Muscle of arm (tissue), 12 donors: ENCODE measurements around the gene LBP. TPM values are rescaled to one million over a fixed set of nuclear protein-coding genes. Genes with fewer than 3 reads are reported as not detected.
"Not testable (repeated sequence)": the region's sequence is repeated elsewhere in the genome, so short reads cannot be mapped to it uniquely, and the experiment has no call there.

ENCODE experiments used
- DNase-seq: peaks from one replicate; pipeline ENCODE4 v3.0.0-alpha.2; 2013
- polyA plus RNA-seq, 12 donors: library from polyadenylated mRNA; unstranded; fragments of 120-200 nt; gene quantifications; one replicate each; pipeline ENCODE4 v1.2.1, GENCODE V29; 2013; ENCODE audit not compliant: insufficient read length in 12 of 12

LBP gene
- polyA plus RNA-seq, 12 donors, result 0.07 to 0.30 TPM; not detected in 10

DNA sequence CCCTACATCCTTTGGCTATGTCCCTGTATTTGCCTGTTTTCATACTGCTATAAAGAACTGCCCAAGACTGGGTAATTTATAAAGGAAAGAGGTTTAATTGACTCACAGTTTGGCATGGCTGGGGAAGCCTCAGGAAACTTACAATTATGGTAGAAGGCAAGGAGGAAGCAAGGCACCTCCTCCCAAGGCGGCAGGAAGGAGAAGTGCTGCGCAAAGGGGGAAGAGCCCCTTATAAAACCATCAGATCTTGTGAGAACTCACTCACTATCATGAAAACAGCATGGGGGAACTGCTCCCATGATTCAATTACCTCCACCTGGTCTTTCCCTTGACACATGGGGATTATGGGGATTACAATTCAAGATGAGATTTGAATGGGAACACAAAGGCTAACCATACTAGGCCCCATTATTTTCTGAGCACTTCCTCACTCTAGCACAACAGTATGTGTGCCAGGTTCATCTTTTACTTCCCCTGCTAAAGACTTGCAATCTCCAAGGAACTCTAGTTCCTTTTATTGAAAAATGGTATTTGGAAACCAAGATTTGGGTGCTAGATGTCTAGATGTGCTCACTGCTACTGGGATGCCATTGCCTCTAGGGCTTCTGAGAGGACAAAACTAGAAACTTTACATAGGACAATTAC lies 49.6 kb downstream of the LBP start:
- DNase-seq, result not testable (repeated sequence)

DNA sequence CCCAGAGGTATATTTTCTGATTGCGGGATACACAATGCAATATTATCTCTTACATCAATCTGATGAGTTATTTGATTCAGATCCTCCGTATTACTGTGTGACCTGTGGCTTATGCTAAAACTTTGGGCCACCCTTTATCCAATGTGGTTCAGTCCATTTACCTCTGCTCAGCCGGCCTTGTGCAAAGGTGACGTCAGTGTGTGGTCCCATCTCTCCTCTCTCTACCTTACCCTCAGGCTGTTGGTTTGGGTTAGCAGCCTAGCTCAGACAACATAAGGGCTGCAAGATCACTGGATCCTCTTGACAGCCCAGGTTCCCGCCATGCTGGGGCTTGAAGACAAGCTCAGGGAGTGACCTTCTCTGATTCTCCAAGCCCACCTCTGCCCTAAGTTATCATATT lies 55.8 kb downstream of the LBP start:
- DNase-seq, result no peak

DNA sequence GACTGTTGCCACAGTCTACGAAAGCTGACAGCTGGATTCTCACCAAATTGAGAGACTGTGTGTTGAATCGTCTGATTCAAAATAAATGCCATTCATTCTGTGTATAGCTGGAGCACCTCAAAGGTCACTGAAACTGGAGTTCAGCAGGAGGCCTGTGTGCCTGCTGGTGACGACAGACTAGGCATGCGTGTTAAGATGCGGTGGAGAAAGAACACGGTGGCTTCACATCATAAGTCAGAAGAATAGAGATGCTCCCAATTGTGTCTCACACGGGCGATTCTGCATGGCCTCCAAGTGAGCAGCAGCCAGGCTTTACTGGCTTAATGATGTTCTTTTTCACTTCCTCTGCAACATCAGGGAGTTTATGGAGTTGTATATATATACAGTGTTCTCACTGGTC lies 56.5 kb downstream of the LBP start:
- DNase-seq, result no peak

GRCh38 chr20:38404016-38404415 lies 57.7 kb downstream of the LBP start:
- DNase-seq, result no peak

GRCh38 chr20:38405132-38405531 lies 58.9 kb downstream of the LBP start:
- no peak for DNase-seq

- no peak for DNase-seq
These were observed 60.2 kb downstream of the LBP start for GRCh38 chr20:38406476-38406875.

- DNase-seq, result no peak
These were observed 61.0 kb downstream of the LBP start for GRCh38 chr20:38407321-38407720.

GRCh38 chr20:38407822-38408221 lies 61.5 kb downstream of the LBP start:
- not testable (repeated sequence) for DNase-seq

DNA sequence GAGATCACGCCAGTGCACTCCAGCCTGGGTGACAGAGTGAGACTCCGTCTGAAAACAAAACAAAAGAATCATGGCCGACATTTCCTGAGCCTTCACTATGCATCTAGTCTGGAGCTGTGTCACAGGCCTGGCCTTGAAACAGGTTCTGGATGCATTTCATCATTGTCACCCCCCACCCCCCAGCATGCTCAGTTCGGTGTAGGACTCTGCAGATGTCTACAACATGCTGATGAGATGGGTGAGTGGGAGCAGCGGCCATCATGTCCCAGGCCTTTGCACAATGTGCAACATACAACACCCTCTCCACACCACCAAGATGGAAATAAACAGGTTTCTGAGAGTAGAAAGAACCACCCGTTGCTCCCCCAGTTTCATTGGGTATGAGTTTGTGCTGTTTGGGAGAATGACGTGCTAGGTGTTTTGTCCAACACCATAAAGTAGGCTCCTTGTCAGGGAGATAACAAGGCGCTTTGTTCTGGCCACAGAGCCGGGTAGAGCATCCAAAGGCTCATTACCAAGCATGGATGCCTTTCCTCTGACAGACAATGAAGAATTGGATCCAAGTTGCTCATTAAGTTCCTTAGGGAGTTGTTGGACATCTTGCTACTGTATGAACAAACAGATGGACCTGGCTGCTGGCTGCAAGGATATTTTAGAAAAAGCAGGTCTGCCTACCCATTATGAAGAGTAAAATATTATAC lies 66.7 kb downstream of the LBP start:
- no peak for DNase-seq

DNA sequence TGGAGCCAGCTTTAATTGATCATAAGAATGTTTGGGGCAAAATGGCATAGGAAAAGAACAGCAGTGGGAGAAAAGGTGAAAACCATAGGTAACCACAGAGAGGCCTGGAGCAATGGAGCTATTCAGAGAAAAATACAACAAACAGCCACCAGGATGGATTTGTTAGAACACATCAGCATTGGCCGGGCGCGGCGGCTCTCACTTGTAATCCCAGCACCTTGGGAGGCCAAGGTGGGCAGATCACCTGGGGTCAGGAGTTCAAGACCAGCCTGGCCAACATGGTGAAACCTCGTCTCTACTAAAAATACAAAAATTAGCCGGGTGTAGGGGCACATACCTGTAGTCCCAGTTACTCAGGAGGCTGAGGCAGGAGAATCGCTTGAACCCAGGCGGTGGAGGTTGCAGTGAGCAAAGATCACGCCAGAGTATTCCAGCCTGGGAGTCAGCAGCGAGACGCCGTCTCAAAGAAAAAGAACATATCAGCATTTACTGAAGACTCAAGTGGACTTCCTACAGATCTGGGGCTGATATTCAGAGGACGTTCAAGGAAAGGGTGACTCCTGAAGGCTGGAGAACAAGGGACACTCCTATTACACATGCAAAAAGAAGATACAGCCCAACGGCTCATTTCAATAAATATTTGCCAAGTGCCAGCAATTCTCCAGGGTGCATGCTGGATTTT lies 68.6 kb downstream of the LBP start:
- DNase-seq, result no peak

DNA sequence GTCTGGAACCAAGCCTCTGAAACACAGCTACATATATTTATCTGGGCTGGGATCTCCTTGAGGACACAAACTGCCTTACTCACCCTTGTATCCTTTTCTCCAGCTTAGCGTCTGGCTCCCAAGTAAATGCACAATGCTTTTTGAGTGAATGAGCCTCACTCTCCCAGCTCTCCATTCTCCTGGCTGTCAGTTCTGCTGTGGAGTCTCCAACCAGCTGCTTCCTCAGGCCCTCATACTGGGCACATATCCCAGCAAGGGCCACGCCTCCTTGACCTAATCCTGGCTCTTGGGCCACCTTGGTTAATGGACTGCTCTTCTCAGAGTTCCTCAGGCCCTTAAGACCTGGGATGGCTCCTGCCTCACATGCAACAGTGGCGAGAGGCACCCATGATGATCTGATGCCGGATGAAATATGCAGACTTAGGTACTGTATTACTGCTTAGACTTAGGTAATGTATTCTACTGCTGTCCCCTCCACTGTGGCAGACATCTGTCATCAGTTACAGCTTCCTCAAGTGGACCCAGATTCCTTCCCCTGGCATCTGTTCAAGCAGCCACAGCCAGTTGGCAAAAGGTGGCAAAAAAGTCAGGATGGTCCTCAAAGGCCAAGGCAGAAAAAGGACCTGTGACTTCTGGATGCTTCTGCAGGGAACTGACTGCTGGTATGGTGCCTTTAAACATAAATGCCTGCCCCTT lies 72.4 kb downstream of the LBP start:
- peak; percentile 43 for DNase-seq

DNA sequence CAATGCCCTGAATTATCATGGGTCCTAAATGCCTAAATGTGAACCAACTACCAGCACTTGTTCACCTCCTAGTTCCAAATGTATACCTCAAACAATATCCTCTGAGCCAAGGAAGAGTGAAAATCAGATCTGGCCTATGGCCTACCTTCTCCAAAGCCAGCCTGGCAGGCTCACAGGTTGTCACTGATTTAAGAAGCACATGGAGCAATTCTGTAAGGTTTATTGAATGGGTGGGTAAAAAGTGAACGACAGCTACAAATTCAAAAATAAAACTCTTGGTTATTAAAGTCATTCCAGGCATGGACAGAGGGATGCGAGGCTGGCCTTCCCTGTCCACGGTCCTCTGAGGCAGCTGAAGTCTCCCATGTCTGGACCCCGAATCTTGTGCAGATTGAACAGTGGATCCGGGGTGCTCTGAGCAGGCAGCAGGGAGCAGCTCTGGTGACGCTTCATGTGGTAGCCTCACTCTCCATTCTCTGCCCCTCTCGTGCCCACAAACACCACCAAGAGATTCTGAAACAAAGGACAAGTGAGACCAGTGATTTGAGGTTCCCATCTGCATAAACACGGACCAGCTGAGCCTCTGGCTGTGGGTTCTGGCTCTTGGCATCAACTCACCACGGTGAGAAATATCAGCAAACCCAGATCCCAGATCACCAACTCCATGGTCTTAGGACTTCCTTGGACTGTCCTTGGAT lies 74.3 kb downstream of the LBP start:
- no peak for DNase-seq

GRCh38 chr20:38421915-38422314 lies 75.6 kb downstream of the LBP start:
- DNase-seq, result no peak

GRCh38 chr20:38423541-38423940 lies 77.3 kb downstream of the LBP start:
- DNase-seq, result no peak

DNA sequence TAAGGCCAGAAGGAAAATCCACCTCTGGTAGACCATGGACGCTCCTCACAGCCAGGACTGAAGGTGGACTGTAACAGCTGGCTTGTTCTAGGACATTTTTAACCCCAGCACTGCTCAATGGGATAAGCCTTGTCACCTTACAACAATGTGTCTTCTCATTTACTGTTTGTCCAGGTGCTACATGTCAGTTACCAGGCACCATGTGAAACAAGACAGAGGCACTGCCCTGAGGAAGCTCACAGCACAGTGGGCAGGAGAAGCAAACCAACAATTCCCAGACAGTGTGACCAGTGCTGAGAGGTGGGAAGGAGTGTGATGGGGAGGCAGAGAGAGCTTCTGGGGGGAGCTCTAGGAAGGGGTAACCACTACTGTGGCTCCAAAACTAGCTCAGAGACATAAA lies 78.1 kb downstream of the LBP start:
- DNase-seq, result no peak

DNA sequence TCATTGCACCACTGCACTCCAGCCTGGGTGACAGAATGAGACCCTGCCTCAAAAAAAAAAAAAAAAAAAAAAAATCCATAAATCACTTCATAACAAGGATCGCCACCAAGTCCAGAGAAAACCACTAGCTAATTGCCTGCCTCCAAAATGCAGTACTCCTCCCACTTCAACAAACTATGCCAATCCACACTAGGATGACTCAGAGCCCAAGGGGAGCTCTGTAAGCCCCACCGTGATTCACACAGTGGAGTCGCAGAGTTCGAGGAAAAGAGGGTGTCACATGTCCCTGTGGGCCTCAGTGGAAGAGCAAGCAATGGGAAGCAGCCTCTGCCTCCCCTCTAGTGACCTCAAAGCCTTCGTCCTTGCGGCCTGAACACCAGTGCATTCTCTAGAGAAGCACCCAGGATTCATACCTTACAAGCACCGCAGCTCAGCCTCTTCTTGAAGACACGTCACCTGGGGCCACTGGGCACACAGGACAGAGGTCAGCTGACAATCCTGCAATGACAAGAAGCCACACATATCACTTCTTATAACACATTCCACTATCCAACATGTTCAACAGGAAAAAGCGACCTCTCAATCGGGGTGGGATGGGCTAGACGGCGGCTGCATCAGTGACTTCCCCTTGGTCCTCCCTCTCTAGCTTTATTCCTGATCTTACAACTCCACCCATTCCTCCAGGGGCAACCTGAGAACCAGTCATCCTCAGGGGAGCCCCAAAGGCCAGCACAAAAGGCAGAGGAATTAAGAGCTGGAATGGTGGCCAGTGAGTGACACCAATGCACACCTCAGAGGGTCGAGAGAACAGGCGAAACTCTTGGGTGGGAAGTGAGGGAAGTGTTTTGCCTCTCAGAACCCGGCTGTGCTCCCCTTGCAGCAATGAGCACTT lies 80.0 kb downstream of the LBP start:
- no peak for DNase-seq
